ENCODE data around the gene PPP3R2. TPM values are rescaled to one million over a fixed set of nuclear protein-coding genes. Genes with fewer than 3 reads are reported as not detected.

PPP3R2 gene
- total RNA-seq, 1 experiment from 2014 or later, result not detected

DNA sequence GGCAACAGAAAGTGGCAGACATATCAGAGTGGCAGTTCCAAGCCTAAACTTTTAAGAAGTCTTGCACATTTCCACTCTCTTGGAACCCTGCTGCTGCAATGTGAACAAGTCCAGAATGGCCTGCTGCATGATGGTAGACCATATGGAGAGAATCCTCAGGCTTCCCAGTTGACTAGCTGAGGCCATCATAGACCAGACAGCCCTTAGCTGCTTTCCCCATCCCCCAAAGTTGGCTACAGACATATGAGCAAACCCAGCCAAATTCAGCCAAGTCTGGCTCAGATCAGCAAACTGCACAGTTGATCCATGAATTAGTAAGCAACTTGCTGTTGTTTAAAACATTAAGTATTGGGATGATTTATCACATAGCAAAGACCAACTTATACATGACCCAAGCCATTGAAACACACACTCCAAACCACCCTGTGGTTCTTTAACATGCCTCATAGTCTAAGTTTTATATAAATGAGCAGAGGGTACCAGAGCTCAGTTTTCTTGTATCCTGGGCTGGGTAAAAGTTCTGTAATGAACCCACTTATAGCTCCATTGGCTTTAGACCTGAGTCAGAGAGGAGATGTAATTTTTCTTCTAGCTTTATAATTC is 19.9 kb downstream of the PPP3R2 start:
- Histone ChIP-seq H4K20me1 (ENCODE audit: control insufficient read depth, insufficient read depth, insufficient read length) (no peaks in the 10 kb centered on the region), H3K9ac (ENCODE audit: extremely low read depth, insufficient read length, low read length) (no peak overlapping the region)

More for the DNA sequence above, 19.9 kb downstream of the PPP3R2 start:
- no peak overlapping the region for H3T11ph ChIP-seq (ENCODE audit: low read length)
- no peak for DNase-seq
- H3K27me3 ChIP-seq (ENCODE audit: insufficient read depth, low read length), result no peaks in the 10 kb centered on the region
- H3K4me2 ChIP-seq (ENCODE audit: insufficient read depth, insufficient read length, low read length), result no peak overlapping the region
- Mint-ChIP-seq H3K4me1 (peaks cover 36 to 37% of the 10 kb centered on the region in 2 experiments), H3K4me3 (no peak overlapping the region), H3K27ac (no peak overlapping the region), H3K27me3 (ENCODE audit: low read depth) (peaks cover 2% of the 10 kb centered on the region), H3K36me3 (ENCODE audit: insufficient read depth in 1 of 3, low read depth in 3 of 3) (peaks cover 0 to 2% (median 0%) of the 10 kb centered on the region in 3 experiments; a peak in 3 of 7 replicates), H3K9me3 (no peaks in the 10 kb centered on the region)
- no peaks in the 10 kb centered on the region for H3K23me2 ChIP-seq (ENCODE audit: insufficient read length, low read depth, low read length, poor library complexity, severe bottlenecking)
- H3K79me2 ChIP-seq (ENCODE audit: insufficient read depth, low read length), result no peaks in the 10 kb centered on the region
- no peak overlapping the region for H2BK12ac ChIP-seq (ENCODE audit: insufficient read length, low read depth, low read length)
- no peak overlapping the region for H2BK5ac ChIP-seq (ENCODE audit: insufficient read length, low read length)
- H3K9me3 ChIP-seq (ENCODE audit: control insufficient read depth, low read depth, low read length), result no peaks in the 10 kb centered on the region
- H3K79me1 ChIP-seq (ENCODE audit: insufficient read depth, low read depth, low read length, poor library complexity, severe bottlenecking), result no peaks in the 10 kb centered on the region
- H3K23ac ChIP-seq (ENCODE audit: insufficient read length, low read depth, low read length), result no peak overlapping the region
- no peak overlapping the region for H2AFZ ChIP-seq (ENCODE audit: low read length)
- H3K4me1 ChIP-seq (ENCODE audit: insufficient read depth, low read length), result peaks cover 19% of the 10 kb centered on the region
- no peak overlapping the region for H3K18ac ChIP-seq (ENCODE audit: insufficient read length, low read depth, low read length)
- no peak overlapping the region for H3K4ac ChIP-seq (ENCODE audit: low read depth, low read length)
- no peak overlapping the region for H4K91ac ChIP-seq (ENCODE audit: insufficient read length, low read depth, low read length)
- H4K5ac ChIP-seq (ENCODE audit: insufficient read length, low read depth, low read length), result no peak overlapping the region
- H2AK5ac ChIP-seq (ENCODE audit: insufficient read length, low read length), result no peak overlapping the region
- no peak overlapping the region for H2BK20ac ChIP-seq (ENCODE audit: low read depth, low read length, poor library complexity, severe bottlenecking)
- TF ChIP-seq, protein P1, sequence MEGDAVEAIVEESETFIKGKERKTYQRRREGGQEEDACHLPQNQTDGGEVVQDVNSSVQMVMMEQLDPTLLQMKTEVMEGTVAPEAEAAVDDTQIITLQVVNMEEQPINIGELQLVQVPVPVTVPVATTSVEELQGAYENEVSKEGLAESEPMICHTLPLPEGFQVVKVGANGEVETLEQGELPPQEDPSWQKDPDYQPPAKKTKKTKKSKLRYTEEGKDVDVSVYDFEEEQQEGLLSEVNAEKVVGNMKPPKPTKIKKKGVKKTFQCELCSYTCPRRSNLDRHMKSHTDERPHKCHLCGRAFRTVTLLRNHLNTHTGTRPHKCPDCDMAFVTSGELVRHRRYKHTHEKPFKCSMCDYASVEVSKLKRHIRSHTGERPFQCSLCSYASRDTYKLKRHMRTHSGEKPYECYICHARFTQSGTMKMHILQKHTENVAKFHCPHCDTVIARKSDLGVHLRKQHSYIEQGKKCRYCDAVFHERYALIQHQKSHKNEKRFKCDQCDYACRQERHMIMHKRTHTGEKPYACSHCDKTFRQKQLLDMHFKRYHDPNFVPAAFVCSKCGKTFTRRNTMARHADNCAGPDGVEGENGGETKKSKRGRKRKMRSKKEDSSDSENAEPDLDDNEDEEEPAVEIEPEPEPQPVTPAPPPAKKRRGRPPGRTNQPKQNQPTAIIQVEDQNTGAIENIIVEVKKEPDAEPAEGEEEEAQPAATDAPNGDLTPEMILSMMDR (conservative IDR thresholded peaks at IDR 0.05), result no peak
- H3K14ac ChIP-seq (ENCODE audit: insufficient read depth, low read length), result no peak overlapping the region
- H3K27ac ChIP-seq (ENCODE audit: insufficient read length, low read depth, low read length), result no peak overlapping the region
- no peak overlapping the region for H2BK15ac ChIP-seq (ENCODE audit: low read depth, low read length)
- H2BK120ac ChIP-seq (ENCODE audit: low read depth, low read length, poor library complexity, severe bottlenecking), result no peak overlapping the region
- no peak overlapping the region for H4K8ac ChIP-seq (replicated peaks; ENCODE audit: insufficient read length, low read depth, low read length)
- H3K56ac ChIP-seq (ENCODE audit: insufficient read length, low read depth, low read length), result no peak overlapping the region

Measured in H9 (cell line).